ENCODE data around the gene CPEB1. TPM values are rescaled to one million over a fixed set of nuclear protein-coding genes. Genes with fewer than 3 reads are reported as not detected.

The CPEB1 gene
- total RNA-seq, 4 donors from 2014 or later: 0.15 to 2.9 (median 1.3) TPM

DNA sequence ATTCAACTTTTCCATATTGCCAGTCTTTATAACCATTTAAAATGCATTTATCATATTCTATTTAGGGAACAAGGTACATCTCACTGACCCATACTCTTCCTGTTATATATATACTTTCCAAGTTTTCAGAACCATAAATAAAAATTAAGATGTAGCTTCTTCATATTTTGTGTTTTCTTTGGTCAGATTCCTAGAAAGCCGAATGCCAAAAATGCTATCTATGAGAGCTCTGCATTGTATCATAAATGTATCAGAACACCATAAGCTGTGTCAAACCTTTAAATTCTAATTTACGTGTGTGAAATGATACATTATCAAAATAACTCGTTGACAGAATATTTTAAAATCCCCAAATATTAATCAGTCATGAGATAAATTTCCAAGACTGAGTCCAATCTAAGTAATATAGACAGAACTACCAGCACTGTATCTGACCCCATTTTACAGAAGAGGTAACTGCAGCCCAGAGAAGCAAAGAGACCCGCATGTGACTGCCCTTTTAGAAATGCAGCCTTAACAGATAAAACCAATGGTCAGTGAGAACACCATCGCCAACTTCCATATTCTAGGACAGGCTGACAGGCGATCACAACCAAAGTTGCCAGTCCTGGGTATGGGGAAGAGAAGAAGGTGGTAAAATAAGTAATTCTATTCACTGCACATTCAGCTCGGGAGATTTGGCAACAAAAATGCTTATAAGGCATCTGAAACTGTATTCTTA is 90.7 kb downstream of the CPEB1 start:
- WGBS, 2 donors: 92 to 93% methylated on average over 7 of the region's 7 CpGs
- no peak for DNase-seq (ENCODE audit: low spot score in 2 of 2)
- no peak overlapping the region for H3K4me3 ChIP-seq (ENCODE audit: low read depth, poor library complexity, severe bottlenecking)
- TF ChIP-seq, protein P1, sequence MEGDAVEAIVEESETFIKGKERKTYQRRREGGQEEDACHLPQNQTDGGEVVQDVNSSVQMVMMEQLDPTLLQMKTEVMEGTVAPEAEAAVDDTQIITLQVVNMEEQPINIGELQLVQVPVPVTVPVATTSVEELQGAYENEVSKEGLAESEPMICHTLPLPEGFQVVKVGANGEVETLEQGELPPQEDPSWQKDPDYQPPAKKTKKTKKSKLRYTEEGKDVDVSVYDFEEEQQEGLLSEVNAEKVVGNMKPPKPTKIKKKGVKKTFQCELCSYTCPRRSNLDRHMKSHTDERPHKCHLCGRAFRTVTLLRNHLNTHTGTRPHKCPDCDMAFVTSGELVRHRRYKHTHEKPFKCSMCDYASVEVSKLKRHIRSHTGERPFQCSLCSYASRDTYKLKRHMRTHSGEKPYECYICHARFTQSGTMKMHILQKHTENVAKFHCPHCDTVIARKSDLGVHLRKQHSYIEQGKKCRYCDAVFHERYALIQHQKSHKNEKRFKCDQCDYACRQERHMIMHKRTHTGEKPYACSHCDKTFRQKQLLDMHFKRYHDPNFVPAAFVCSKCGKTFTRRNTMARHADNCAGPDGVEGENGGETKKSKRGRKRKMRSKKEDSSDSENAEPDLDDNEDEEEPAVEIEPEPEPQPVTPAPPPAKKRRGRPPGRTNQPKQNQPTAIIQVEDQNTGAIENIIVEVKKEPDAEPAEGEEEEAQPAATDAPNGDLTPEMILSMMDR (IDR thresholded peaks at IDR 0.05): no peak
- no peak for TF ChIP-seq POLR2A (IDR thresholded peaks at IDR 0.05)
- intact Hi-C loops (cut with DNase I; ENCODE audit: low total_unique reads): no loop called here

DNA sequence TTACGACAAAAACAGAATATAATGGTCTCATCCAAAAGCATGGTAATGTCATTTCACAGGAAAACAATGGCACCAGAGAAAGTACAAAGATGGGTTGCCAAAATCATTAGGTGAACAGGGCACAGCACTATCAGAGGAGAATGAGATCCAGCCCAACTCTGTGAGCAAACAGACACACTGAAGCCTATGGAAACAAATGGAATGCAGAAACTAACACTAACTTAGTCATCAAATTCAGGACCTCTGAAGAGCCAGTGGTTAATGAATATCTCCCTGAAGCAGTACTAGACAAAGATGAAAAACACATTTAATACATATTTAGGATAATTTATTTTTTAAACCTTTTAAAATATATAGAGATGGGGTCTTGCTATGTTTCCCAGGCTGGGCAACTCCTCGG is 92.3 kb downstream of the CPEB1 start:
- DNase-seq (ENCODE audit: low spot score in 2 of 2): no peak
- H3K4me3 ChIP-seq (ENCODE audit: low read depth, poor library complexity, severe bottlenecking): no peak overlapping the region
- WGBS, 2 donors: 64% methylated on average over 2 of the region's 2 CpGs
- intact Hi-C loops (cut with DNase I; ENCODE audit: low total_unique reads): no loop called here
- TF ChIP-seq, protein P1 (IDR thresholded peaks at IDR 0.05): no peak
- TF ChIP-seq POLR2A (IDR thresholded peaks at IDR 0.05): no peak

DNA sequence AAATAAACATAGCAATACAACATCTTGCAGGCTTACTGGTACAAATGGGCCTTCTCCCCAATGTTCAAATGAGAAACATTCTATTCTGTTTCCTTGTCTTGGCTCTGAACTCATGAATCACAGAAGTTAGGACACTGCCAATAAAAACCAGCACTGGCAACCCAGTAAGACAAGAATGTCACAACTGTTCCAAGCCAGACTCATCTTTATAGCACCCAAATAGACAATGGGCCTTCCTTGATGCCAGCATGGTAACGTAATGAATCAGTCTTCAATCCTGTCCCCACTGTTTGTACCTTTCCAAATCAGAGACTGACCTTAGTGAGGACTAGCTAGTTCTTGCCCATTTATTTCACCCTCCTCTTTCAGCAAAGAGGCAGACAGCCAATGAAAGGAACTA is 92.8 kb downstream of the CPEB1 start:
- intact Hi-C loops (cut with DNase I; ENCODE audit: low total_unique reads): no loop called here
- no peak for DNase-seq (ENCODE audit: low spot score in 2 of 2)
- WGBS, 2 donors: 24 to 46% methylated on average over 1 of the region's 1 CpG
- no peak for TF ChIP-seq POLR2A (IDR thresholded peaks at IDR 0.05)
- TF ChIP-seq, protein P1 (IDR thresholded peaks at IDR 0.05): no peak
- no peak overlapping the region for H3K4me3 ChIP-seq (ENCODE audit: low read depth, poor library complexity, severe bottlenecking)

DNA sequence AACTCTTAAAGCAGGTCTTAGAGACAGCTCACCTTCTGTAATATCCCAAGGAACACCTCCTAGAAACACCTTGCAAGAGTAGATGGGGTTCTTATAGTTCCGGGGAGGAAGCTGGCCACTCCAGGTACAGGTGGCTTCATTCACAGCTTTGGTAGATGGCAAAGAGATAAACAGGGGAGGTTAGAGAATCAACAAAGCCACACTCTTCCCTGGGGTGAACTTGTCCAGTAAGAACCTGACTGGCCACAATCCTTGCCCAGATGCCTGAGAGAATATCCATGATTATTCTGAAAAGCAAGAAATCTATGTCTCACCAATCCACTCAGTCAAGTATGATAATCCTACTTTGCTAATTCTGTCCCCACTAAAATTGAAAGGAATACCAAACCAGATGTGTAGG is 93.3 kb downstream of the CPEB1 start:
- no peak for TF ChIP-seq POLR2A (IDR thresholded peaks at IDR 0.05)
- DNase-seq (ENCODE audit: low spot score in 2 of 2): no peak
- no peak overlapping the region for H3K4me3 ChIP-seq (ENCODE audit: low read depth, poor library complexity, severe bottlenecking)
- 58 to 88% methylated on average over 1 of the region's 1 CpG for WGBS, 2 donors
- intact Hi-C loops (cut with DNase I; ENCODE audit: low total_unique reads): no loop called here

DNA sequence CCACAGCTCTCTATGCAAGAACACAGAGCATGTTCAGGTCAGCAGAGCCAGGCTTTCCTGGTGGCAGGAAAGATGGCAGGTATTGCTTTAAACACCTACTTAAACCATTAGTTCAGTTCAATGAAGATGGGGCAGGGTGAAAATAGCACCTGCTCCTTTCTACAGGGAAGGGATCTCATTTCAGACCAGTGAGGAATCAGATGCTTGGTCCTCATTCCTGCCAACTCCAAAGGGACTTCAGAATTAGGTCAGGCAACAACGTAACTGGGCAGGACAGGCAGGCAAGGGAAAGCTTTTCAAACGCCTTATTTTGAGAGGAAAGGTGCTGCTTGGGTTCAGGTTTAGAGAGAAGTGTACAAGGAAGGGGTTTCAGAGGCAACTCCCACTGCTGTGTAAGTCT is 94.3 kb downstream of the CPEB1 start:
- WGBS, 2 donors: 56 to 64% methylated on average over 2 of the region's 2 CpGs
- intact Hi-C loops (cut with DNase I; ENCODE audit: low total_unique reads): no loop called here
- DNase-seq (ENCODE audit: low spot score in 2 of 2): no peak
- TF ChIP-seq, protein P1 (IDR thresholded peaks at IDR 0.05): no peak
- TF ChIP-seq POLR2A (IDR thresholded peaks at IDR 0.05): no peak
- no peak overlapping the region for H3K4me3 ChIP-seq (ENCODE audit: low read depth, poor library complexity, severe bottlenecking)

DNA sequence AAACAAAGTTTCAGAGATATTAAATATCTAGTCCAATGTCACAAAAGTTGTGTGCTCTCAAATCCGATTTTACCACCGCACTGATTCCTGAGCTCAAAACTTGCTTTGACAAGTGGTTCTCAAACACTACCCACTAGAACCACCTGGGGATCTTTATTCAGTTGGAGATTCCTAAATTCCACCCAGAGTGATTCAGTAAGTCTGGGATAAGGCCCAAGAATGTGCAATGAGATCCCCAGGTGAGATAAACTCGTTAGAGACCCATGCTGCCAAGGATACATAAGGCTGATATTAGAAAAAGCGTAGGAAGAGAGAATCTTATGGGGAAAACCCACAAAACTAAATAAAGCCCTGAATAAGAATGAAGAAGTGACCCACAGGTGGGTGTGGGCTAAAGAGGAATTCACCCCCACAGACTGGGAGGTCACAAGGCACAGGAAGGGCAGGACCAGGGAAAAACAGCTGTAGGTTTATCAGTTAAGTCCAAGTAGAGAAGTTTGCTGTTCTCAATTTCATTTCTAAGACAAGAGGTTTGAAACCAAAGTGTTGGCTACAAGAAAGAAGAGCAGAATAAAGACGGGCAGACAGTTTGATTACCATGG is 95.4 kb downstream of the CPEB1 start:
- H3K4me3 ChIP-seq (ENCODE audit: low read depth, poor library complexity, severe bottlenecking): no peak overlapping the region
- no peak for DNase-seq (ENCODE audit: low spot score in 2 of 2)
- WGBS, 2 donors: 40 to 44% methylated on average over 5 of the region's 5 CpGs
- no peak for TF ChIP-seq POLR2A (IDR thresholded peaks at IDR 0.05)
- TF ChIP-seq, protein P1 (IDR thresholded peaks at IDR 0.05): no peak
- intact Hi-C loops (cut with DNase I; ENCODE audit: low total_unique reads): no loop called here

Measured in lower leg skin (tissue), 4 donors.